GM19452 (cell line): Measurements from ENCODE around the gene AKNA.

Source experiments
- ATAC-seq: cut with Tn5 transposase; IDR thresholded peaks from one replicate; pipeline ENCODE4 v1.9.1; 2021; ENCODE audit not compliant: unreplicated experiment

AKNA gene

DNA sequence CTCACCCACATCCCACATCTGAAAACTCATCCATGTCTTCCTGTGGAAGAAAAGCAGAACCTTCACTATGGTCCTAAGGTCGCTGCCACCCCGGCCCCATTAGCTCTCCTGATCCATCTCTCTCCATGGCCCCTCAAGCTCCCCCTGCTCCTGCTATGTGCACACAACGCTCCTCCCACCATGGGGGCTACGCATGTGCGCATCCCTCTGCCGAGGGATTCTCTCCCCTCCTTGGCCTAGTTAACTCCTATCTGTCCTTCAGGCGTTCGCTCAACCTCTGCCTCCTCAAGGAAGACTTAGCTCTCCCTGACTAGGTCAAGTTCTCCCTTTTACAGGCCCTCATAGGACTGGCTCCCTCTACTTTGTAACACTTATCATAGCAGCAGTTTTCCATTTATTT, 9.8 kb downstream of the AKNA start:
- no peak for ATAC-seq

GRCh38 chr9:114376586-114377445, 11.0 kb downstream of the AKNA start:
- no peak for ATAC-seq

DNA sequence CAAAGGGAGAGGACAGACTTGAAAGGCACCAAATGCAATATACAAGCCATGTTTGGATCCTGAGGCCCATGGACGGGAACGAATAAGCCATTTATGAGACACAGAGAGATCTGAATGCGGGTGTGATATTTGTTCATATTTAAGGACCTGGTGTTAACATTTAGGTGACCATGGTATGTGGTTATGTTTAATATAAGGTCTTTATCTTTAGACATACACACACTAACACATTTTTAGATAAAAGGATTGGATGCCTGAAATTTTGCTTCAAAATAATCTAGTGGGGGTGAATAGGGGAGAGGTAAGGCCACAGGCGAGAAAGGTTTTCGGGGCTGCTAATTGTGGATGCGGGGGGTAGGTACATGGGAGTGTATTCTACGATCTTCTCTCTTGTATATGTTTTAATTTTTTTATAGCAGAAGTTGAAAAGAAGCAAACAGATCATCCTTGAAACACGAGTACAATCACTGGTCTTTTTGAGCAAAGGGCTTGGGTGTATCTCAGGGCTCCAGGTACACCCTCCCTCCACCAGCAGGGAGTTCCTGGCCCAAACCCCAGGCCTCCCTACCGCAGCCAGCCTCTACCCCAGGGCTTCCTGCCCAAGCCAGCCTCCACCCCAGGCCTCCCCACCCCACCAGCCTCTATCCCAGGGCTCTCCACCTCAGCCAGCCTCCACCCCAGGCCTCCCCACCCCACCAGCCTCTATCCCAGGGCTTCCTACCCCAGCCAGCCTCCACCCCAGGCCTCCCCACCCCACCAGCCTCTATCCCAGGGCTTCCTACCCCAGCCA, 12.2 kb downstream of the AKNA start:
- ATAC-seq: no peak

DNA sequence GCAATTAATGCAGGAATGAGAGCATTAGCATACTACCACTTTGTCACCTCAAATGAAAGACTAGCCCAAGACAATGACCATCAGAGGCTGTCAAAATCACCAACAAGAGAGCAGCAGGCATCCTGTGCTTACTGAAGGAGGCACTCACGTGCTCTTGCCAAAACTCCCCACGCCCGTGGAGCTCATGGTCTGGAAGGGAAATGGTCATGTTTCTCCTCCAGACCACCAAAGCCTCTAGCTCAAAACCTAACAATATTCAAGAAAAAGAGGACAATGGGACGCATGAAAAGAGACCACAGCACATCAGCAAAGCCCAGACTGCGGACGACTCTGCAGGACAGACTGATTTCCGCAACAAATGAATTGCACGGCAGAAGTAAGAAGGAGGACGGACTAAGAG, 12.8 kb downstream of the AKNA start:
- no peak for ATAC-seq

- no peak for ATAC-seq
These were observed 13.6 kb downstream of the AKNA start for GRCh38 chr9:114373960-114374730.

DNA sequence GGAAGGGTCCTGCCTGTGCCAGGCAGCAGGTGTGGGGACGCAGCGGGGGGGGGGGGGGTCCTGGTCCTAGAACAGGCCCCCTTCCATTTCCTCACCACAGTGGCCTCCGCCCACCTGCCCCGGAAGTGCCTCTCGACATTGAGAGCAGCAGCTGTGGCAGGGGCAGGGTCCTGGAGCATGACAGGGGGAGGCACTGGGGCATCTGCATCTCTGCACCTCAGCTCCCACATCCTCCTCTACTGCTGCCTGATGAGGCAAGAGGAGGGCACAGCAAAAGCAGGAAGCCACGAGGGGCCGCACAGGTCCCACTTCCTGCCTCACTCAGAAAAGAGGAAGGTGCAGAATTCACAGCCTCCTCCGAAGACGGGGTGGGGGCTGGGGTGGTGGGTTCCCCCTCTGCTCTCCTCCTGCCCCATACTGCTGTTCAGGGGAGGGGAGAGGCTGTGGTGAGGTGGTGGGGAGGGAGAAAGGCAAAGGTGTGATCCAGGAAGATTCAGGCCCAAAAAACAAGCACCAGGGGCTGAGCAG, 14.8 kb downstream of the AKNA start:
- peak; percentile 94 for ATAC-seq

DNA sequence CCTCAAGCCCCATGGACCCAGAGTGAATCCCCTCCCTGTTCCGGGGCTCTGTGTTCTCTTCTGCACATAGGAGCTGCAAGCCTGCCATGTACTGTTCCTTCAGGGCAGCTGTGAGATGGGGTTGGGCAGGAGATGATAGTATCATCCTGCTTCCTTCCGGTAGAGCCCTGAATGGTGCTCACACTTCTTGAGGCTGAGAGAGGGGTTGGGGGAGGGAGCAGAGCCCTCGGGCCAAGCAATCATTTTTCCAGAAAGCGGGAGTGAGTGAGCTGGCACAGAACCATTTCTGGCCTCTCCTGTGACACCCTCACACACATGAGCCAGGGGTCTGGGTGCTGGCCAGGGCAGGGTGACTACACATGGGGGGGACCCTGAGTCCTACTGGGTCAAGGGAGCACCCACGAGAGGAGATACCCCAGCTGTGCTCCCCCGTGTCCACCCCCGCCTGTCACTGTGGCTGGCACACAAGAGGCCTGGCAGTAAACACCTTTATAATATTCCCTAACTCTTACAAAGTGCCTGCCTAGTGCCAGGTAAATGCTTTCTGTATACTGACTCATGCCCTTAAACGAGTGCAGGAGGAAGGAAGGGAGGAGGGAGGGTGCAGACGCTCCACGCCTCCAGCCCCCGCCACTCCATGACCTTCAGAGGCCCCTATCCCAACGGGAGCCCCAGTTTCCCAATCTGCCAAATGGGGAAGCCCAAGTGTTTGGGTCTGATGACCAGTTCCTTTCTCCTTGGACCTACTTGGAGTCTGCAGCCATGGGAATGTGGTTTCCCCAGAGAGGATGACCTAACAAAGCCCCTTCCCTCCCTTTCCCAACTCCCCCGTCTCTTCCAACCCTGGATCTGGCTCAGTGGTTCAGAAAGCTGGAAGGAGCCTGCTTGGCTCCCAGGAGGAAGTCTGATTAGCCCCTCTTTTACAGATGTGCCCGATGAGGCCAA, 15.5 kb downstream of the AKNA start:
- no peak for ATAC-seq

DNA sequence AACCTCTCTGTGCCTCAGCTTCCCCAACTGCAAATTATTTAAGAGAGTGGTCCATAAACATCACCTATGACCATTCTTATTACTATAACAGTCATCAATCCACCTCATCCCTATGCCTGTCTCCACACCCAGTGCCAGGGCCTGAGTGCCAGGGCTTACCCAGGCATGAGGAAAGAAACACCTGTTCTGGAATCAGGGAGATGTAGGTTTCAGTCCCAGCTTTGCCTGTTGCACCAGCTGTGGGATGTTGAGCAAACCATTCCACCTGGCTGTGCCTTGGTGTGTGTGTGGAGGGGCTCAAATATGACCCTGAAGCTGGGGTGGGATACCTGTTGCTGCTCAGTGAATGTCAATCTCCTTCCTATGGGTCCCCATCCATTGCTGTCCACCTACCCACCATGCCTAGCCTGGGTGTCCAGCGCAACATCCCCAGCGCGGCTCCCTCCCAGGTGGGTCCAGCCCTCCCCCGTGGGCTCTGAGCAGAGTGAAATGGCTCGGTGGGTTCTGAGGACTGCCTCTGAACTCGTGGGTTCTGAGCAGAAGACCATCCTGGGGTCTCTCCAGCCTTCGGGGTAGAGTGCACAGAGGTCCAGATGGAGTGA, 16.3 kb downstream of the AKNA start:
- no peak for ATAC-seq

GRCh38 chr9:114370968-114371320, 16.8 kb downstream of the AKNA start:
- ATAC-seq: no peak

DNA sequence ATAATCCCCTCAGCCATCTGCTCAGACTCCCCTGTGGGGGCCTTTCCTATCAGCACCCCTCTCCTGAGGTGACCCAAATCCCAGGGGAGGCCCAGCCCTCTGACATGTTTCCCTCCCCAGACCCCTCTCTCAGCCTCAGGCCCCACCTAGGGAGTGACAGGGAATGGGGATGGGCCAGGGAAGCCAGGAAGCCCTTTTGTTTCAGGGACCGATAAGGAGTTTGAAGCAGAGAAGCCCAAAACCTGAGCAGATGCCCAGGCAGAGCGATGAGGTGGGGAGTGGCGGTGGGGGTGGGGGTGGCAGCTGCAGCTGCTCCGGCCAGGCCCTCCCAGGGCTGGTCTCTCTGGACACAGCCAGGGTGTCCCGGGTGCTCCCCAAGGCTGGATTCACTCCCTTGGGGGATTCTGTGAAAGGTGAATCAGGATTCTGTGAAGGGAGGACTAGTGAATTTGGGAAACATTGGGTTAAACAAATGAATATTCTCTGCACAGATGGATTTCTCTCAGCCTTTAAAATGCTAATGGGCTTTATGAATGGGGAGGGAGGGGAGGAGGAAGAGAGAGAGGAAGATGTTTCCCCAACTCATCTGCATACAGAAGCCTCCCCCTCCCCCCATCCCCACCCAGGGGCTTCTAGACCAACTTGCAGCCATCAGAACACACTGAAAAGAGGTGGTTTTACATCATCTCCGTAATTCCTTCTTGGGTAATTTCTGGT, 17.4 kb downstream of the AKNA start:
- no peak for ATAC-seq

DNA sequence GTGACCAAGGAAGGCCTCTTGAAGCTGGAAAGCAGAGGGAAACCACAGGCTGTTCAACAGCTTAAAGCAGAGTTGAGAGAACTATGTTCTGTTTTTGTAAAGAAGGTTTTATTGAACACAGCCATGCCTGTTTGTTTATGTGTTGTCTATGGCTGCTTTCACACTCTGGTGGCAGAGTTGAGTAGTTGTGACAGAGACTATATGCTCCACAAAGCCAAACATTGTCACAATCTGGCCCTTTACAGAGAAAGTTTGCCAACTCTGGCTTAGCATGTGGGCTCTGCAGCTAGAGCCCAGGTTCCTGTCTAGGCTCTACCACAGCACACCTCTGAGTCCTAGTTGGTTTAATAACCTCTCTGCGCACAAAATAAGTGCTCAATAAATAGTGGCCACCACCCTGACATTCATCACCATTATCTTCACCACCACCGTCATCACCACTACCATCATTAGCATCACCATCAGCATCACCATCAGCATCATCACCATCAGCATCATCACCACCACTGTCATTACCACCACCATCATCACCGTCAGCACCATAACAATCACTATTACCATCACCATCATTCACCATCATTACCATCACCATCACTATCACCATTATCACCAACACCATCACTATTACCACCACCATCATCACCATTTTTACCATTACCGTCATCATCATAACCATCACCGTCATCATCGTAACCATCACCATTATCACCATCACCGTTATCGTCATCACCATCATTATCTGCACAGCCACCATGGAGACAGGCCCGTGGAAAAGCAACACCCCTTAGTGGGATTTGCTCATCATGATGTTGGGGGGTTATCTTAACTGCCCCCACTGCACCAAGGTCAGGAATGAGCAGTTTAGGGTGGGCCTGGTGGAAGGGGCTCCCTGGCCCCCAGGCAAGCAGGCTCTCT, 18.3 kb downstream of the AKNA start:
- no peak for ATAC-seq

DNA sequence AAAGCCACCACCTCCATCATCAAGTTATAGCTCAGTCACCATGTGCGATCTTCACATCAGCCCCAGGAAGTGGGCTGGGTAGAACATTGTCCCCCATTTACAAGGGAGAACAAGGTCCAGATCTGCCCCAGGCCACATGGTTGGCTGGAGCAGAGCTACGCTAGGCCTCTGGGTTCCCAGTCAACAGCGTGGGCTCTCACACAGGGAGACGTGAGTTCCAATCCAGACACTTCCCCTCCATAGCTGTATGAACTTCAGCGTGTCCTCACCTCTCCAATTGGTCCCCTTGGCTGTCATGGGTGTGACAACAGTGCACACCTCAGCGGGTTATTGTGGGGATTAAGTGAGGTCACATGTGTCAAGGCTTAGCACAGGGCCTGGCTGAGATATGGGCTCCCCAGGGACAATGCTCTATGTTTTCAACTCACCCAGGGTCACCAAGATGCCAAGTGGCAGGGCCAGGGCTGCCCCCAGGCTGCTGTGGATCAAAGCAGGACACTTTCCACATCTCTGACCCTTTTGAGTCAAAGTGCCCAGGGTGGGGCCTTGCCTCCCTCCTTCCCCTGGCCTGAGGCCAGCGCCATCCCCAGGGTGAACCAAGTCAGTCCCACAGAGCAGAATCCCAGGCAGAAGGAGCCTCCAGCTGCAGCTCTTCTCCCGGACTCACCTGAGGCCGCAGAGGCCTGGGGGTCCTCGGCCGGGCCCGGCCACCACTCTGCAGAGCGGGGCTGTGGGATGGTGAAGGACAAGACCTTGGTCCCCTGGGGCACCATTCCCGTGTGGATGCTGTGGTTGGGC, 19.8 kb downstream of the AKNA start:
- no peak for ATAC-seq

DNA sequence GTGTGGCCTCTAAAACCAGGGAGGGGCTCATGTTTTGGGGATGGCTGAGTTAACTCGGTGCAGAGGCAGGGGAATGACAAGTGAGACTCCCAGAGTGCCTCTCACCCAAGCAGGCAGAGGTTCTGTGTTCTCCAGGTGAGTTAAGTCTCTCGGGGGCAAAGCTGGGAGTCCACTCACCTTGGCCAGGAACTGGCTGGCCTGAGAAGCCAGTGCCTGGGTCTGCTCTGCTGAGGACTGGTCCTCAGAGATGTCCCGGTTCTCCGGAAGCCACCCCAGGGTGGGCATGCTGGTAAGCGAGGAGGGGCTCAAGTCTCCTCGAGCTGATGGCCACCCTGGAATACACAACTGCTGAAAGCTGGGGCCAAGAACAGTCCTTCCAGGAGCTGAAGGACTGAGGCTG, 20.4 kb downstream of the AKNA start:
- no peak for ATAC-seq

GRCh38 chr9:114366334-114367128, 21.3 kb downstream of the AKNA start:
- ATAC-seq: peak; percentile 47

DNA sequence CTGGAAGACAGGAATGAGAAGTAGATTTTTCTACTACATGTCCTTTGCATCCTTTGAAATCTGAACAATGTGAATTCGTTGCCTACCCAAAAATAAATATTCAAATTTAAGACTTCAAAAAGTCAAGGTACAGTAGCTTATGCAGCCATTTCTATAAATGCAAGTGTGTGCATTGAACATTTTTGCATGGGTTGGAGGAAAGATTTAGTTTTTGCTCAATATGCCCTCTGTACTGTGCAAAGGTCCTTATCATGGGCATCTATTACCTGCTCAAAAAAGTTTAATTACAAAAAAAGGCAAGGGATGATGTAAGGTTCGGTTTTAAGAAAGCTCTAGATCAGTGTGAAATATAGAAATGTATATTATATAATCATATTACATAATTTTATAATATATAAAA, 22.6 kb downstream of the AKNA start:
- ATAC-seq: no peak
